ENCODE measurements around the gene XYLT1. TPM values are rescaled to one million over a fixed set of nuclear protein-coding genes. Genes with fewer than 3 reads are reported as not detected.

The XYLT1 gene
- total and polyA plus RNA-seq, 2 of the 13 experiments (the other 11 are each of a cell fraction or from before 2014, with no cell fraction given), result not detected

DNA sequence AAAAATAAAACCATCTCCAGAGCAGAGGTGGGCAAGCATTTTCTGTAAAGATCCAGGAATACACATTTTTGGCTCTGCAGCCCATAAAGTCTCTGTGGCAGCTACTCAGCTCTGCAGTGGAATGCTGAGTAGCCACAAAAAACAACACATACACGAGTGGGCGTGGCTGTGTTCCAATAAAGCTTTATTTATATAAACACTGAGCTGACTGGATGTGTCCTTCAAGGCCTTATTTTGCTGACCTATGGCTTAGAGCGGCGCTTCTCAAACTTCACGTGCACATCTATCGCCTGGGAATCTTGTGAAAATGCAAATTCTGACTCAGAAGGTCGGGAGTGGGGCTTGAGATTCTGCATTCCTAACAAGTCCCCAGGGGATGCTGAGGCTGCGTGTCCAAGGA, 39.7 kb downstream of the XYLT1 start (continued):
- TF ChIP-seq, protein P1, sequence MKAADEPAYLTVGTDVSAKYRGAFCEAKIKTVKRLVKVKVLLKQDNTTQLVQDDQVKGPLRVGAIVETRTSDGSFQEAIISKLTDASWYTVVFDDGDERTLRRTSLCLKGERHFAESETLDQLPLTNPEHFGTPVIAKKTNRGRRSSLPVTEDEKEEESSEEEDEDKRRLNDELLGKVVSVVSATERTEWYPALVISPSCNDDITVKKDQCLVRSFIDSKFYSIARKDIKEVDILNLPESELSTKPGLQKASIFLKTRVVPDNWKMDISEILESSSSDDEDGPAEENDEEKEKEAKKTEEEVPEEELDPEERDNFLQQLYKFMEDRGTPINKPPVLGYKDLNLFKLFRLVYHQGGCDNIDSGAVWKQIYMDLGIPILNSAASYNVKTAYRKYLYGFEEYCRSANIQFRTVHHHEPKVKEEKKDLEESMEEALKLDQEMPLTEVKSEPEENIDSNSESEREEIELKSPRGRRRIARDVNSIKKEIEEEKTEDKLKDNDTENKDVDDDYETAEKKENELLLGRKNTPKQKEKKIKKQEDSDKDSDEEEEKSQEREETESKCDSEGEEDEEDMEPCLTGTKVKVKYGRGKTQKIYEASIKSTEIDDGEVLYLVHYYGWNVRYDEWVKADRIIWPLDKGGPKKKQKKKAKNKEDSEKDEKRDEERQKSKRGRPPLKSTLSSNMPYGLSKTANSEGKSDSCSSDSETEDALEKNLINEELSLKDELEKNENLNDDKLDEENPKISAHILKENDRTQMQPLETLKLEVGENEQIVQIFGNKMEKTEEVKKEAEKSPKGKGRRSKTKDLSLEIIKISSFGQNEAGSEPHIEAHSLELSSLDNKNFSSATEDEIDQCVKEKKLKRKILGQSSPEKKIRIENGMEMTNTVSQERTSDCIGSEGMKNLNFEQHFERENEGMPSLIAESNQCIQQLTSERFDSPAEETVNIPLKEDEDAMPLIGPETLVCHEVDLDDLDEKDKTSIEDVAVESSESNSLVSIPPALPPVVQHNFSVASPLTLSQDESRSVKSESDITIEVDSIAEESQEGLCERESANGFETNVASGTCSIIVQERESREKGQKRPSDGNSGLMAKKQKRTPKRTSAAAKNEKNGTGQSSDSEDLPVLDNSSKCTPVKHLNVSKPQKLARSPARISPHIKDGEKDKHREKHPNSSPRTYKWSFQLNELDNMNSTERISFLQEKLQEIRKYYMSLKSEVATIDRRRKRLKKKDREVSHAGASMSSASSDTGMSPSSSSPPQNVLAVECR (CRISPR knock-in tag; IDR thresholded peaks at IDR 0.05; ENCODE audit: borderline replicate concordance), result no peak
- no peak for TF ChIP-seq ZNF460 (CRISPR knock-in tag; IDR thresholded peaks at IDR 0.05; ENCODE audit: borderline replicate concordance)
- TF ChIP-seq, protein P2, sequence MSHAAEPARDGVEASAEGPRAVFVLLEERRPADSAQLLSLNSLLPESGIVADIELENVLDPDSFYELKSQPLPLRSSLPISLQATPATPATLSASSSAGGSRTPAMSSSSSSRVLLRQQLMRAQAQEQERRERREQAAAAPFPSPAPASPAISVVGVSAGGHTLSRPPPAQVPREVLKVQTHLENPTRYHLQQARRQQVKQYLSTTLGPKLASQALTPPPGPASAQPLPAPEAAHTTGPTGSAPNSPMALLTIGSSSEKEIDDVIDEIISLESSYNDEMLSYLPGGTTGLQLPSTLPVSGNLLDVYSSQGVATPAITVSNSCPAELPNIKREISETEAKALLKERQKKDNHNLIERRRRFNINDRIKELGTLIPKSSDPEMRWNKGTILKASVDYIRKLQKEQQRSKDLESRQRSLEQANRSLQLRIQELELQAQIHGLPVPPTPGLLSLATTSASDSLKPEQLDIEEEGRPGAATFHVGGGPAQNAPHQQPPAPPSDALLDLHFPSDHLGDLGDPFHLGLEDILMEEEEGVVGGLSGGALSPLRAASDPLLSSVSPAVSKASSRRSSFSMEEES (CRISPR knock-in tag; IDR thresholded peaks at IDR 0.05), result no peak
- no peak for TF ChIP-seq KLF12 (CRISPR knock-in tag; IDR thresholded peaks at IDR 0.05; ENCODE audit: borderline replicate concordance)
- TF ChIP-seq AGO2 (optimal IDR thresholded peaks at IDR 0.05; ENCODE audit: low read depth, low read length), result no peak
- TF ChIP-seq ZNF121 (CRISPR knock-in tag; IDR thresholded peaks at IDR 0.05), result no peak
- TF ChIP-seq, protein P3, sequence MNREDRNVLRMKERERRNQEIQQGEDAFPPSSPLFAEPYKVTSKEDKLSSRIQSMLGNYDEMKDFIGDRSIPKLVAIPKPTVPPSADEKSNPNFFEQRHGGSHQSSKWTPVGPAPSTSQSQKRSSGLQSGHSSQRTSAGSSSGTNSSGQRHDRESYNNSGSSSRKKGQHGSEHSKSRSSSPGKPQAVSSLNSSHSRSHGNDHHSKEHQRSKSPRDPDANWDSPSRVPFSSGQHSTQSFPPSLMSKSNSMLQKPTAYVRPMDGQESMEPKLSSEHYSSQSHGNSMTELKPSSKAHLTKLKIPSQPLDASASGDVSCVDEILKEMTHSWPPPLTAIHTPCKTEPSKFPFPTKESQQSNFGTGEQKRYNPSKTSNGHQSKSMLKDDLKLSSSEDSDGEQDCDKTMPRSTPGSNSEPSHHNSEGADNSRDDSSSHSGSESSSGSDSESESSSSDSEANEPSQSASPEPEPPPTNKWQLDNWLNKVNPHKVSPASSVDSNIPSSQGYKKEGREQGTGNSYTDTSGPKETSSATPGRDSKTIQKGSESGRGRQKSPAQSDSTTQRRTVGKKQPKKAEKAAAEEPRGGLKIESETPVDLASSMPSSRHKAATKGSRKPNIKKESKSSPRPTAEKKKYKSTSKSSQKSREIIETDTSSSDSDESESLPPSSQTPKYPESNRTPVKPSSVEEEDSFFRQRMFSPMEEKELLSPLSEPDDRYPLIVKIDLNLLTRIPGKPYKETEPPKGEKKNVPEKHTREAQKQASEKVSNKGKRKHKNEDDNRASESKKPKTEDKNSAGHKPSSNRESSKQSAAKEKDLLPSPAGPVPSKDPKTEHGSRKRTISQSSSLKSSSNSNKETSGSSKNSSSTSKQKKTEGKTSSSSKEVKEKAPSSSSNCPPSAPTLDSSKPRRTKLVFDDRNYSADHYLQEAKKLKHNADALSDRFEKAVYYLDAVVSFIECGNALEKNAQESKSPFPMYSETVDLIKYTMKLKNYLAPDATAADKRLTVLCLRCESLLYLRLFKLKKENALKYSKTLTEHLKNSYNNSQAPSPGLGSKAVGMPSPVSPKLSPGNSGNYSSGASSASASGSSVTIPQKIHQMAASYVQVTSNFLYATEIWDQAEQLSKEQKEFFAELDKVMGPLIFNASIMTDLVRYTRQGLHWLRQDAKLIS (CRISPR knock-in tag; IDR thresholded peaks at IDR 0.05), result no peak
- no peak for TF ChIP-seq DNMT3B (CRISPR knock-in tag; conservative IDR thresholded peaks at IDR 0.05)
- TF ChIP-seq CHD4 (IDR thresholded peaks at IDR 0.05; ENCODE audit: borderline replicate concordance, low read length), result no peak
- TF ChIP-seq NBN (conservative IDR thresholded peaks at IDR 0.05), result no peak
- TF ChIP-seq EZH2 (conservative IDR thresholded peaks at IDR 0.05; ENCODE audit: low read depth, low read length), result no peak
- peak; percentile 21 to 44; a peak in 2 of 4 replicates for TF ChIP-seq MAFK (conservative IDR thresholded peaks at IDR 0.05 in 1 of 2, IDR thresholded peaks at IDR 0.05 in 1 of 2; ENCODE audit: low read length in 2 of 2)
- TF ChIP-seq ZSCAN20 (CRISPR knock-in tag; IDR thresholded peaks at IDR 0.05; ENCODE audit: borderline replicate concordance), result no peak
- TF ChIP-seq, protein P4, sequence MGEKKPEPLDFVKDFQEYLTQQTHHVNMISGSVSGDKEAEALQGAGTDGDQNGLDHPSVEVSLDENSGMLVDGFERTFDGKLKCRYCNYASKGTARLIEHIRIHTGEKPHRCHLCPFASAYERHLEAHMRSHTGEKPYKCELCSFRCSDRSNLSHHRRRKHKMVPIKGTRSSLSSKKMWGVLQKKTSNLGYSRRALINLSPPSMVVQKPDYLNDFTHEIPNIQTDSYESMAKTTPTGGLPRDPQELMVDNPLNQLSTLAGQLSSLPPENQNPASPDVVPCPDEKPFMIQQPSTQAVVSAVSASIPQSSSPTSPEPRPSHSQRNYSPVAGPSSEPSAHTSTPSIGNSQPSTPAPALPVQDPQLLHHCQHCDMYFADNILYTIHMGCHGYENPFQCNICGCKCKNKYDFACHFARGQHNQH (CRISPR knock-in tag; IDR thresholded peaks at IDR 0.05), result no peak

Data from HepG2 (cell line).